K562 (cell line): ENCODE measurements around the gene C3. TPM values are rescaled to one million over a fixed set of nuclear protein-coding genes. Genes with fewer than 3 reads are reported as not detected.
A peak's percentile ranks its signal among the peaks of the same experiment; 100 is the strongest.

ENCODE experiments used
- BDP1 ChIP-seq: IDR thresholded peaks from 3 replicates; pipeline ENCODE4 v1.6.1; 2011; ENCODE audit not compliant: insufficient read length, insufficient read depth
- CBFA2T3 ChIP-seq: fragments of 450-650 bp; IDR thresholded peaks from 2 replicates; pipeline ENCODE4 v1.6.1; 2017
- GATA2 ChIP-seq: sonication (generic); formaldehyde crosslinking; IDR thresholded peaks from 2 replicates; pipeline ENCODE4 v1.4.0; 2020; ENCODE audit warnings: mild to moderate bottlenecking, missing genetic modification reagents
- HSF4 ChIP-seq: fragments of 250-450 bp; sonication (Bioruptor Pico); IDR thresholded peaks from 2 replicates; pipeline ENCODE4 v2.1.2; 2022; ENCODE audit warnings: mild to moderate bottlenecking, moderate library complexity, borderline replicate concordance
- OTX1 ChIP-seq: fragments of 450-650 bp; formaldehyde crosslinking; IDR thresholded peaks from 2 replicates; pipeline ENCODE4 v1.4.0; 2022; ENCODE audit warnings: mild to moderate bottlenecking
- SMAD4 ChIP-seq: fragments of 250-450 bp; sonication (Bioruptor Pico); conservative IDR thresholded peaks from 2 replicates; pipeline ENCODE4 v1.8.0; 2021; ENCODE audit warnings: inconsistent platforms, mild to moderate bottlenecking, moderate library complexity
- TAF15 ChIP-seq: fragments of 200-400 bp; formaldehyde crosslinking; IDR thresholded peaks from 2 replicates; pipeline ENCODE4 v1.6.1; 2017; ENCODE audit warnings: mild to moderate bottlenecking, low read depth, low read length, moderate library complexity
- TBP ChIP-seq: optimal IDR thresholded peaks from 2 replicates; pipeline ENCODE3; 2011; ENCODE audit warnings: low read depth, low read length, improper control_type of control experiment
- ZBED1 ChIP-seq: IDR thresholded peaks from 2 replicates; pipeline ENCODE4 v1.6.1; 2014
- ZNF583 ChIP-seq: fragments of 250-450 bp; sonication (Bioruptor Pico); IDR thresholded peaks from 2 replicates; pipeline ENCODE4 v1.4.0; 2020
- polyA plus RNA-seq, 8 experiments: library from polyadenylated mRNA; depleted of rRNA in 4 of 8; stranded (reverse) in 5 of 8; unstranded in 3 of 8; fragments of >200 nt; fragmentation: Nextera tagmentation in 2 of 8; fragmentation: Illumina TruSeq in 1 of 8; extraction: Ambion mirVana in 2 of 8; extraction: Trizol in 1 of 8; gene quantifications; 2 replicates each; pipeline versions ENCODE4 v1.2.1 to v1.2.3, GENCODE V29; 2011 to 2014; ENCODE audit warnings: inconsistent platforms in 1 of 8, missing spikeins in 1 of 8
- total RNA-seq, 7 experiments: library from RNA; depleted of rRNA in 6 of 7; stranded (reverse); fragments of >200 nt in 6 of 7; fragmentation: Illumina TruSeq in 2 of 7; extraction: Trizol in 2 of 7; gene quantifications; 2 replicates each; pipeline versions ENCODE4 v1.2.1 to v1.2.3, GENCODE V29; 2011 to 2021; ENCODE audit warnings: low replicate concordance in 1 of 7
- TF ChIP-seq, protein P1 (sequence below): fragments of 150-350 bp; conservative IDR thresholded peaks from 2 replicates; pipeline ENCODE4 v1.6.1; 2014; ENCODE audit warnings: low read length
- TF ChIP-seq, protein P2 (sequence below): fragments of 450-650 bp; IDR thresholded peaks from 2 replicates; pipeline ENCODE4 v1.6.1; 2016; ENCODE audit warnings: borderline replicate concordance
- TF ChIP-seq, protein P3 (sequence below): sonication (generic); formaldehyde crosslinking; IDR thresholded peaks from 2 replicates; pipeline ENCODE4 v1.9.0; 2022; ENCODE audit warnings: mild to moderate bottlenecking, missing genetic modification reagents
- TF ChIP-seq, protein P4 (sequence below): fragments of 250-450 bp; sonication (Bioruptor Pico); IDR thresholded peaks from 2 replicates; pipeline ENCODE4 v1.9.0; 2021; ENCODE audit warnings: mild to moderate bottlenecking, inconsistent platforms
- TF ChIP-seq, protein P5 (sequence below): fragments of 250-450 bp; sonication (Bioruptor Pico); IDR thresholded peaks from 2 replicates; pipeline ENCODE4 v1.5.1; 2021; ENCODE audit warnings: mild to moderate bottlenecking

Gene C3
- total and polyA plus RNA-seq, 9 of the 15 experiments (the other 6 are each of a cell fraction or from before 2014, with no cell fraction given), result 0.59 to 10.6 (median 2.2) TPM

DNA sequence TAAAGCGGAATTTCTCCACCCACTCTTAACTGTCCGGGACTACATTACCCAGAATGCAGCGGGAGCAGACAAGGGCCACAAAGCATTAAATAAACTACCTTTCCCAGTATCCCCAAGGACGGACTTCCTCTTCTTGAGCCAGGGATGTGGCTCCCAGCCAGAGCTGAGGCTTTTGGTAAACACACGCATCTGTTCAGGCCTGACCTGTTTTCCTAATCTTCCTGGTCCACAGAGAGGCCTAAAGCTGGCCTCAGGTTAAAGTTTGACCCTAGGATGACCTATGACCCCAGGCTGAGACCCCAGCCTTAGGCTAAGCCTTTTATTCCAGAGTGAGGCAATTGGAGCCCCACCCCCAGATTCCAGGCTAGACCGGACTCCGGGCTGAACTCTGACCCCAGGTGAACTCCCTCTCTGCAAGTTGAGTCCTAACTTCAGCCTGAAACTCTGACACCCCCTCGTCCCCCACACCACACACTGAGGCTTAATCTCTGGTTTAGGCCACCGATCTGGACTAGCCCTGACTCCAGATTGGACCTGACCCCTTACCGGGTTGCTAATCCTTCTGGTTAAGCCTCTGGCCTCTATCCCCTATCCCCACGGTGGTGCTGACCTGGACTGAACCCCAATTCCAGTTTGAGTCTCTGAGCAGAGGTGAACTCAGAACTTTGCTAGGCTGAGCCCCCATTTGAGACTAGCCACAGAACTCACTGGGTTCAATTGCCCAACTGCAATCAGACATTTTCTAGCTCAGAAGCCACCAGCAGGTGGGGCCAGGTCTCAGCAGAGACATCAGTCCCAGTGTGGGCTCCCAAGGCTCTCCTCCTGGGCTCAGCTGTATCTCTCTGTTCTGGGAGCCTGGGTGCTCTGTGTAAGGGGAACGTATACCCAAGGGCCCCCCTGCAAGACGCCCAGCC is 17.7 kb upstream of the C3 start (continued):
- TF ChIP-seq, protein P1, sequence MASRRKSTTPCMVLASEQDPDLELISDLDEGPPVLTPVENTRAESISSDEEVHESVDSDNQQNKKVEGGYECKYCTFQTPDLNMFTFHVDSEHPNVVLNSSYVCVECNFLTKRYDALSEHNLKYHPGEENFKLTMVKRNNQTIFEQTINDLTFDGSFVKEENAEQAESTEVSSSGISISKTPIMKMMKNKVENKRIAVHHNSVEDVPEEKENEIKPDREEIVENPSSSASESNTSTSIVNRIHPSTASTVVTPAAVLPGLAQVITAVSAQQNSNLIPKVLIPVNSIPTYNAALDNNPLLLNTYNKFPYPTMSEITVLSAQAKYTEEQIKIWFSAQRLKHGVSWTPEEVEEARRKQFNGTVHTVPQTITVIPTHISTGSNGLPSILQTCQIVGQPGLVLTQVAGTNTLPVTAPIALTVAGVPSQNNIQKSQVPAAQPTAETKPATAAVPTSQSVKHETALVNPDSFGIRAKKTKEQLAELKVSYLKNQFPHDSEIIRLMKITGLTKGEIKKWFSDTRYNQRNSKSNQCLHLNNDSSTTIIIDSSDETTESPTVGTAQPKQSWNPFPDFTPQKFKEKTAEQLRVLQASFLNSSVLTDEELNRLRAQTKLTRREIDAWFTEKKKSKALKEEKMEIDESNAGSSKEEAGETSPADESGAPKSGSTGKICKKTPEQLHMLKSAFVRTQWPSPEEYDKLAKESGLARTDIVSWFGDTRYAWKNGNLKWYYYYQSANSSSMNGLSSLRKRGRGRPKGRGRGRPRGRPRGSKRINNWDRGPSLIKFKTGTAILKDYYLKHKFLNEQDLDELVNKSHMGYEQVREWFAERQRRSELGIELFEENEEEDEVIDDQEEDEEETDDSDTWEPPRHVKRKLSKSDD, result no peak
- TF ChIP-seq, protein P2, sequence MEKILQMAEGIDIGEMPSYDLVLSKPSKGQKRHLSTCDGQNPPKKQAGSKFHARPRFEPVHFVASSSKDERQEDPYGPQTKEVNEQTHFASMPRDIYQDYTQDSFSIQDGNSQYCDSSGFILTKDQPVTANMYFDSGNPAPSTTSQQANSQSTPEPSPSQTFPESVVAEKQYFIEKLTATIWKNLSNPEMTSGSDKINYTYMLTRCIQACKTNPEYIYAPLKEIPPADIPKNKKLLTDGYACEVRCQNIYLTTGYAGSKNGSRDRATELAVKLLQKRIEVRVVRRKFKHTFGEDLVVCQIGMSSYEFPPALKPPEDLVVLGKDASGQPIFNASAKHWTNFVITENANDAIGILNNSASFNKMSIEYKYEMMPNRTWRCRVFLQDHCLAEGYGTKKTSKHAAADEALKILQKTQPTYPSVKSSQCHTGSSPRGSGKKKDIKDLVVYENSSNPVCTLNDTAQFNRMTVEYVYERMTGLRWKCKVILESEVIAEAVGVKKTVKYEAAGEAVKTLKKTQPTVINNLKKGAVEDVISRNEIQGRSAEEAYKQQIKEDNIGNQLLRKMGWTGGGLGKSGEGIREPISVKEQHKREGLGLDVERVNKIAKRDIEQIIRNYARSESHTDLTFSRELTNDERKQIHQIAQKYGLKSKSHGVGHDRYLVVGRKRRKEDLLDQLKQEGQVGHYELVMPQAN, result no peak
- TF ChIP-seq ZNF583 (CRISPR knock-in tag) (peak; percentile 65; the same call in 1 of the 2 replicates), CBFA2T3 (peak; percentile 80), TBP (no peak), SMAD4 (peak; percentile 58), ZBED1 (no peak), HSF4 (no peak), GATA2 (CRISPR knock-in tag) (no peak), OTX1 (CRISPR knock-in tag) (no peak), BDP1 (no peak), TAF15 (no peak)
- TF ChIP-seq, protein P3, sequence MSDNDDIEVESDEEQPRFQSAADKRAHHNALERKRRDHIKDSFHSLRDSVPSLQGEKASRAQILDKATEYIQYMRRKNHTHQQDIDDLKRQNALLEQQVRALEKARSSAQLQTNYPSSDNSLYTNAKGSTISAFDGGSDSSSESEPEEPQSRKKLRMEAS, result no peak
- TF ChIP-seq, protein P4, sequence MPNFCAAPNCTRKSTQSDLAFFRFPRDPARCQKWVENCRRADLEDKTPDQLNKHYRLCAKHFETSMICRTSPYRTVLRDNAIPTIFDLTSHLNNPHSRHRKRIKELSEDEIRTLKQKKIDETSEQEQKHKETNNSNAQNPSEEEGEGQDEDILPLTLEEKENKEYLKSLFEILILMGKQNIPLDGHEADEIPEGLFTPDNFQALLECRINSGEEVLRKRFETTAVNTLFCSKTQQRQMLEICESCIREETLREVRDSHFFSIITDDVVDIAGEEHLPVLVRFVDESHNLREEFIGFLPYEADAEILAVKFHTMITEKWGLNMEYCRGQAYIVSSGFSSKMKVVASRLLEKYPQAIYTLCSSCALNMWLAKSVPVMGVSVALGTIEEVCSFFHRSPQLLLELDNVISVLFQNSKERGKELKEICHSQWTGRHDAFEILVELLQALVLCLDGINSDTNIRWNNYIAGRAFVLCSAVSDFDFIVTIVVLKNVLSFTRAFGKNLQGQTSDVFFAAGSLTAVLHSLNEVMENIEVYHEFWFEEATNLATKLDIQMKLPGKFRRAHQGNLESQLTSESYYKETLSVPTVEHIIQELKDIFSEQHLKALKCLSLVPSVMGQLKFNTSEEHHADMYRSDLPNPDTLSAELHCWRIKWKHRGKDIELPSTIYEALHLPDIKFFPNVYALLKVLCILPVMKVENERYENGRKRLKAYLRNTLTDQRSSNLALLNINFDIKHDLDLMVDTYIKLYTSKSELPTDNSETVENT (CRISPR knock-in tag), result no peak
- TF ChIP-seq, protein P5, sequence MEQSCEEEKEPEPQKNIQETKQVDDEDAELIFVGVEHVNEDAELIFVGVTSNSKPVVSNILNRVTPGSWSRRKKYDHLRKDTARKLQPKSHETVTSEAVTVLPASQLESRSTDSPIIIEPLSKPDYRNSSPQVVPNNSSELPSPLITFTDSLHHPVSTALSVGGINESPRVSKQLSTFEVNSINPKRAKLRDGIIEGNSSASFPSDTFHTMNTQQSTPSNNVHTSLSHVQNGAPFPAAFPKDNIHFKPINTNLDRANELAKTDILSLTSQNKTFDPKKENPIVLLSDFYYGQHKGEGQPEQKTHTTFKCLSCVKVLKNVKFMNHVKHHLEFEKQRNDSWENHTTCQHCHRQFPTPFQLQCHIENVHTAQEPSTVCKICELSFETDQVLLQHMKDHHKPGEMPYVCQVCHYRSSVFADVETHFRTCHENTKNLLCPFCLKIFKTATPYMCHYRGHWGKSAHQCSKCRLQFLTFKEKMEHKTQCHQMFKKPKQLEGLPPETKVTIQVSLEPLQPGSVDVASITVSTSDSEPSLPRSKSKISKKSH (CRISPR knock-in tag), result no peak
